Neuronal stem cell (in vitro differentiated cells): ENCODE results near the gene WFDC8.

Source experiments
- DNase-seq: peaks from one replicate; pipeline ENCODE4 v3.0.0-alpha.2; 2013; ENCODE audit warnings: low spot score
- H2AFZ ChIP-seq: one replicate; pipeline ENCODE4 v1.6.1; 2013; ENCODE audit warnings: mild to moderate bottlenecking, low read length, inconsistent platforms
- H2AK5ac ChIP-seq: 2 replicates; pipeline ENCODE4 v1.6.1; 2013; ENCODE audit warnings: low read depth, mild to moderate bottlenecking, inconsistent platforms, low read length, moderate library complexity, mixed read lengths
- H2BK120ac ChIP-seq: 2 replicates; pipeline ENCODE4 v1.6.1; 2013; ENCODE audit warnings: low read depth, mild to moderate bottlenecking, inconsistent platforms, low read length, moderate library complexity, mixed read lengths
- H2BK12ac ChIP-seq: one replicate; pipeline ENCODE4 v1.6.1; 2013; ENCODE audit warnings: low read length, inconsistent platforms
- H2BK15ac ChIP-seq: 2 replicates; pipeline ENCODE4 v1.6.1; 2013; ENCODE audit warnings: mild to moderate bottlenecking, low read length, inconsistent platforms, mixed read lengths
- H2BK5ac ChIP-seq: one replicate; pipeline ENCODE4 v1.6.1; 2013; ENCODE audit warnings: inconsistent platforms, mild to moderate bottlenecking, low read length, moderate library complexity
- H3K14ac ChIP-seq: one replicate; pipeline ENCODE4 v1.6.1; 2013; ENCODE audit warnings: low read length, inconsistent platforms
- H3K18ac ChIP-seq: 2 replicates; pipeline ENCODE4 v1.6.1; 2013; ENCODE audit warnings: low read length, inconsistent platforms
- H3K23ac ChIP-seq: 2 replicates; pipeline ENCODE4 v1.6.1; 2013; ENCODE audit warnings: low read depth, mild to moderate bottlenecking, mixed read lengths, low read length, inconsistent platforms; ENCODE audit not compliant: poor library complexity
- H3K27ac ChIP-seq: replicated peaks from 3 replicates; pipeline ENCODE4 v1.5.1; 2013; ENCODE audit warnings: low read length, inconsistent platforms
- H3K27me3 ChIP-seq, 3 experiments: 2 replicates each; pipeline ENCODE4 v1.6.1; 2013; ENCODE audit warnings: low read length in 3 of 3, mild to moderate bottlenecking in 2 of 3, inconsistent platforms in 1 of 3, low read depth in 1 of 3, mixed read lengths in 1 of 3, moderate library complexity in 1 of 3; ENCODE audit not compliant: control insufficient read depth in 3 of 3, insufficient read depth in 3 of 3
- H3K36me3 ChIP-seq, 2 donors: replicated peaks in 1 of 2; 2 replicates each; pipeline ENCODE4 v1.6.1; 2013; ENCODE audit warnings: low read length in 2 of 2; ENCODE audit not compliant: control insufficient read depth in 2 of 2, insufficient read depth in 2 of 2
- H3K4ac ChIP-seq: 2 replicates; pipeline ENCODE4 v1.6.1; 2013; ENCODE audit warnings: inconsistent platforms, mild to moderate bottlenecking, low read length, moderate library complexity
- H3K4me1 ChIP-seq, 2 donors: 1 replicate in 1 of 2; 2 replicates in 1 of 2; pipeline ENCODE4 v1.6.1; 2013; ENCODE audit warnings: low read length in 2 of 2, low read depth in 1 of 2; ENCODE audit not compliant: control insufficient read depth in 2 of 2, insufficient read depth in 1 of 2
- H3K4me2 ChIP-seq: one replicate; pipeline ENCODE4 v1.6.1; 2013; ENCODE audit warnings: mild to moderate bottlenecking, low read length, inconsistent platforms; ENCODE audit not compliant: insufficient read depth, poor library complexity, severe bottlenecking
- H3K4me3 ChIP-seq, 2 donors: 2 replicates each; pipeline ENCODE4 v1.5.1; 2013; ENCODE audit warnings: low read length in 2 of 2, mild to moderate bottlenecking in 2 of 2, inconsistent platforms in 1 of 2, moderate library complexity in 1 of 2
- H3K79me1 ChIP-seq: one replicate; pipeline ENCODE4 v1.6.1; 2013; ENCODE audit warnings: low read depth, mild to moderate bottlenecking, inconsistent platforms, low read length, moderate library complexity
- H3K9ac ChIP-seq: one replicate; pipeline ENCODE4 v1.6.1; 2013; ENCODE audit warnings: mild to moderate bottlenecking, low read depth, low read length, inconsistent platforms; ENCODE audit not compliant: poor library complexity
- H3K9me3 ChIP-seq, 2 donors: replicated peaks in 1 of 2; 2 replicates each; pipeline versions ENCODE3 to v1.6.1; 2013; ENCODE audit warnings: low read length in 2 of 2, mild to moderate bottlenecking in 2 of 2, inconsistent platforms in 1 of 2, low read depth in 1 of 2, mixed read lengths in 1 of 2, moderate library complexity in 1 of 2; ENCODE audit not compliant: control insufficient read depth in 2 of 2, insufficient read depth in 1 of 2
- H4K8ac ChIP-seq: one replicate; pipeline ENCODE4 v1.6.1; 2013; ENCODE audit warnings: low read depth, mild to moderate bottlenecking, inconsistent platforms, low read length, moderate library complexity
- H4K91ac ChIP-seq: one replicate; pipeline ENCODE4 v1.6.1; 2013; ENCODE audit warnings: low read length, low read depth, mild to moderate bottlenecking, inconsistent platforms; ENCODE audit not compliant: poor library complexity
- WGBS, 2 donors: extraction: QIAGEN DNeasy Blood & Tissue Kit; methylation state at CpG; one replicate each; pipeline ENCODE4 v1.1.7; 2013; ENCODE audit warnings: missing lambda C conversion rate in 2 of 2, mixed read lengths in 1 of 2; ENCODE audit not compliant: insufficient read length in 2 of 2, insufficient replicate concordance in 1 of 2; ENCODE audit errors: extremely low coverage in 2 of 2; 5-methylcytosine and 5-hydroxymethylcytosine counted together

The WFDC8 gene

GRCh38 chr20:45508068-45508886, 70.8 kb downstream of the WFDC8 start:
- H3K4ac ChIP-seq: no peak overlapping the region
- no peak overlapping the region for H2AFZ ChIP-seq
- H3K79me1 ChIP-seq: no peaks in the 10 kb centered on the region
- no peak overlapping the region for H3K14ac ChIP-seq
- H3K27ac ChIP-seq: no peak overlapping the region
- H3K4me3 ChIP-seq: no peak overlapping the region
- H4K8ac ChIP-seq: no peak overlapping the region
- H2AK5ac ChIP-seq: no peak overlapping the region
- no peak for DNase-seq
- no CpG with 5 or more reads among the region's 7 CpGs for WGBS, 2 donors
- H2BK15ac ChIP-seq: no peak overlapping the region
- H3K9ac ChIP-seq: no peak overlapping the region
- no peak overlapping the region for H4K91ac ChIP-seq
- no peak overlapping the region for H3K23ac ChIP-seq
- H3K36me3 ChIP-seq: no peaks in the 10 kb centered on the region
- H3K9me3 ChIP-seq: no peaks in the 10 kb centered on the region
- H3K18ac ChIP-seq: no peak overlapping the region
- H2BK12ac ChIP-seq: no peak overlapping the region
- H3K4me2 ChIP-seq: no peak overlapping the region
- H3K4me1 ChIP-seq: no peaks in the 10 kb centered on the region
- H3K27me3 ChIP-seq: peaks cover 0 to 12% (median 0%) of the 10 kb centered on the region in 3 experiments
- H2BK5ac ChIP-seq: no peak overlapping the region
- H2BK120ac ChIP-seq: no peak overlapping the region

DNA sequence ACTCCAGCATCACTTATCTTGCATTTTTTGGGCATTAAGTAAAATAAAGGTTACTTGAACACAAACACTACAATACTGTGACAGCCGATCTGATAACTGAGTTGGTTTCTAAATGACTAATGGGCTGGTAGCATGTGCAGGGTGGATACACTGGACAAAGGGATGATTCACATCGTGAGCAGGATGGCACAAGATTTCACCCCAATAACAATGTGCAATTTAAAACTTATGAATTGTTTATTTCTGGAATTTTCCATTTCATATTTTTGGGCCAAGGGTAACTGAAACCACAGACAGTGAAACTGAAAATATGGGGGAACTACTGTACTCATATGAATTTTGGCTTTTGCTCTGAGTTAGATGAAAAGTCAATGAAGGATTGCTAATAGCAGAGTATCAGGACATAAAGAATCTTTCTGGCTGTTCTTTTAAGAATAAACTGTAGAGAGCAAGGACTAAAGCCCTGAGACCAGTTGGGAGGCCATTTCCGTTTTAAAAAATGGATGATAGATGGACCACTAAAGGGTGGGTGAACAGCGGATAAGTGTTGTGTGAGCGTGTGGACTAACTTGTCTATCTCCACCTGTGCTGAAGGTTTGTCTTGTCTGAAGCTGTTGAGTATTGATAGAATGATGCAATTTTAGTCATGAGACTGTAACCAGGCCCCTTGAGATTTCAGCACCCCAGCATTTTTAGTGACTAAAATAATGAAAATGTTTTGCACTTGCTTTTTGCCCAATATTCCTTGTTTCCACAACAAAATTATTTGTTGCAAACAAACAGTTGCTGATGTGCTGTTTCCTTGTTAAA, 71.9 kb downstream of the WFDC8 start:
- H4K8ac ChIP-seq: no peak overlapping the region
- H4K91ac ChIP-seq: no peak overlapping the region
- no peak overlapping the region for H3K14ac ChIP-seq
- no peaks in the 10 kb centered on the region for H3K79me1 ChIP-seq
- H3K4me1 ChIP-seq: no peaks in the 10 kb centered on the region
- H3K4me3 ChIP-seq: no peak overlapping the region
- no CpG with 5 or more reads among the region's 5 CpGs for WGBS, 2 donors
- H3K27ac ChIP-seq: no peak overlapping the region
- H3K18ac ChIP-seq: no peak overlapping the region
- no peak overlapping the region for H2BK15ac ChIP-seq
- H3K4me2 ChIP-seq: no peak overlapping the region
- no peak overlapping the region for H3K9ac ChIP-seq
- H3K4ac ChIP-seq: no peak overlapping the region
- H2BK120ac ChIP-seq: no peak overlapping the region
- DNase-seq: no peak
- H2BK12ac ChIP-seq: no peak overlapping the region
- no peak overlapping the region for H2AK5ac ChIP-seq
- H2BK5ac ChIP-seq: no peak overlapping the region
- H3K9me3 ChIP-seq: no peaks in the 10 kb centered on the region
- peaks cover 0 to 12% (median 0%) of the 10 kb centered on the region in 3 experiments for H3K27me3 ChIP-seq
- no peak overlapping the region for H2AFZ ChIP-seq
- H3K23ac ChIP-seq: no peak overlapping the region
- no peaks in the 10 kb centered on the region for H3K36me3 ChIP-seq

- H2BK15ac ChIP-seq: no peak overlapping the region
- no peak overlapping the region for H4K91ac ChIP-seq
- no peak overlapping the region for H2BK120ac ChIP-seq
- no peak overlapping the region for H3K23ac ChIP-seq
- no peaks in the 10 kb centered on the region for H3K9me3 ChIP-seq
- no peak overlapping the region for H2AFZ ChIP-seq
- H3K18ac ChIP-seq: no peak overlapping the region
- H3K4me3 ChIP-seq: no peak overlapping the region
- WGBS, 2 donors: no CpG with 5 or more reads among the region's 2 CpGs
- H3K14ac ChIP-seq: no peak overlapping the region
- H3K27me3 ChIP-seq: peaks cover 0 to 12% (median 0%) of the 10 kb centered on the region in 3 experiments
- H3K27ac ChIP-seq: no peak overlapping the region
- no peaks in the 10 kb centered on the region for H3K4me1 ChIP-seq
- no peaks in the 10 kb centered on the region for H3K79me1 ChIP-seq
- no peak overlapping the region for H2AK5ac ChIP-seq
- H4K8ac ChIP-seq: no peak overlapping the region
- H3K36me3 ChIP-seq: no peaks in the 10 kb centered on the region
- H3K9ac ChIP-seq: no peak overlapping the region
- no peak overlapping the region for H3K4me2 ChIP-seq
- no peak overlapping the region for H2BK5ac ChIP-seq
- DNase-seq: no peak
- no peak overlapping the region for H3K4ac ChIP-seq
- no peak overlapping the region for H2BK12ac ChIP-seq
These were observed 72.7 kb downstream of the WFDC8 start for GRCh38 chr20:45506398-45506797.

- Histone ChIP-seq H3K4me2 (no peak overlapping the region), H3K18ac (no peak overlapping the region), H3K79me1 (no peaks in the 10 kb centered on the region), H3K27me3 (peaks cover 0 to 10% (median 0%) of the 10 kb centered on the region in 3 experiments), H4K91ac (no peak overlapping the region), H3K4me3 (no peak overlapping the region), H2BK120ac (no peak overlapping the region), H2BK5ac (no peak overlapping the region), H2BK12ac (no peak overlapping the region), H3K14ac (no peak overlapping the region), H3K9me3 (no peaks in the 10 kb centered on the region), H2AK5ac (no peak overlapping the region), H3K27ac (no peak overlapping the region), H3K9ac (no peak overlapping the region), H3K36me3 (no peaks in the 10 kb centered on the region), H3K23ac (no peak overlapping the region), H3K4me1 (no peaks in the 10 kb centered on the region), H2AFZ (no peak overlapping the region), H4K8ac (no peak overlapping the region), H3K4ac (no peak overlapping the region), H2BK15ac (no peak overlapping the region)
- no CpG with 5 or more reads among the region's 2 CpGs for WGBS, 2 donors
- no peak for DNase-seq
These were observed 75.7 kb downstream of the WFDC8 start for GRCh38 chr20:45503403-45503802.
